IMR-90 (cell line): ENCODE data around the gene WDR37. TPM values are rescaled to one million over a fixed set of nuclear protein-coding genes. Genes with fewer than 3 reads are reported as not detected.

ENCODE experiments used
- ATAC-seq: fragments of 200-7000 bp; cut with Tn5 transposase; 2 replicates; pipeline ENCODE4 v1.9.1; 2020; ENCODE audit warnings: low read depth, mild to moderate bottlenecking, moderate library complexity
- BruUV-seq: library from RNA; stranded (reverse); fragments of 400-500 nt; replicated peaks from 2 replicates; lab custom pipeline; 2021; lab: Mats Ljungman, UMichigan
- CTCF ChIA-PET: fragments of 300-600 bp; formaldehyde crosslinking; extraction: SDS; loops from one replicate; lab custom pipeline; 2021; ENCODE audit warnings: antibody characterized with exemption; lab: Yijun Ruan, JAX
- POLR2A ChIA-PET: fragments of 300-600 bp; sonication (Branson Sonifier 250); formaldehyde crosslinking; loops from one replicate; lab custom pipeline; 2022; ENCODE audit warnings: antibody characterized with exemption; ENCODE audit not compliant: unreplicated experiment; lab: Charles Lee
- DNase-seq: peaks from one replicate; pipeline ENCODE4 v3.0.0; 2013
- H2AFZ ChIP-seq: replicated peaks from 2 replicates; pipeline ENCODE3; 2013; ENCODE audit warnings: low read length, mild to moderate bottlenecking; ENCODE audit not compliant: poor library complexity
- H2AK5ac ChIP-seq: 2 replicates; pipeline ENCODE4 v1.6.1; 2013; ENCODE audit warnings: low read depth, low read length, inconsistent platforms
- H2AK9ac ChIP-seq: replicated peaks from 2 replicates; pipeline ENCODE3; 2013; ENCODE audit warnings: mild to moderate bottlenecking, low read depth, low read length, moderate library complexity; ENCODE audit not compliant: poor library complexity
- H2BK120ac ChIP-seq: 2 replicates; pipeline ENCODE4 v1.6.1; 2013; ENCODE audit warnings: low read depth, low read length, inconsistent platforms
- H2BK15ac ChIP-seq: 3 replicates; pipeline ENCODE4 v1.6.1; 2013; ENCODE audit warnings: low read depth, low read length, inconsistent platforms
- H2BK20ac ChIP-seq: 2 replicates; pipeline ENCODE4 v1.6.1; 2013; ENCODE audit warnings: low read depth, mild to moderate bottlenecking, inconsistent platforms, low read length, moderate library complexity
- H2BK5ac ChIP-seq: 2 replicates; pipeline ENCODE4 v1.6.1; 2013; ENCODE audit warnings: mild to moderate bottlenecking, low read depth, low read length, inconsistent platforms; ENCODE audit not compliant: poor library complexity, severe bottlenecking
- H3K14ac ChIP-seq: replicated peaks from 2 replicates; pipeline ENCODE4 v1.6.1; 2013; ENCODE audit warnings: low read depth, low read length, inconsistent platforms
- H3K18ac ChIP-seq: 2 replicates; pipeline ENCODE4 v1.6.1; 2013; ENCODE audit warnings: low read depth, low read length, control low read depth
- H3K23ac ChIP-seq: 2 replicates; pipeline ENCODE4 v1.6.1; 2013; ENCODE audit warnings: low read depth, low read length, inconsistent platforms
- H3K27ac ChIP-seq: 2 replicates; pipeline ENCODE4 v1.5.1; 2013; ENCODE audit warnings: mild to moderate bottlenecking, control low read depth, low read length; ENCODE audit not compliant: insufficient read depth
- H3K27me3 ChIP-seq: 2 replicates; pipeline ENCODE4 v1.6.1; 2013; ENCODE audit warnings: low read length; ENCODE audit not compliant: control insufficient read depth, insufficient read depth
- H3K36me3 ChIP-seq: 2 replicates; pipeline ENCODE4 v1.6.1; 2013; ENCODE audit warnings: low read length, mixed read lengths; ENCODE audit not compliant: control insufficient read depth, insufficient read depth
- H3K4ac ChIP-seq: 2 replicates; pipeline ENCODE4 v1.6.1; 2013; ENCODE audit warnings: low read depth, low read length, inconsistent platforms
- H3K4me1 ChIP-seq: 2 replicates; pipeline ENCODE4 v1.6.1; 2013; ENCODE audit warnings: low read length, mixed read lengths; ENCODE audit not compliant: control insufficient read depth, insufficient read depth
- H3K4me2 ChIP-seq: 2 replicates; pipeline ENCODE4 v1.6.1; 2013; ENCODE audit warnings: low read depth, mild to moderate bottlenecking, control low read depth, low read length, moderate library complexity
- H3K4me3 ChIP-seq: 2 replicates; pipeline ENCODE4 v1.5.1; 2013; ENCODE audit warnings: low read depth, mild to moderate bottlenecking, control low read depth, low read length, moderate library complexity; ENCODE audit not compliant: insufficient read depth
- H3K56ac ChIP-seq: 2 replicates; pipeline ENCODE4 v1.6.1; 2013; ENCODE audit warnings: low read length, inconsistent platforms; ENCODE audit not compliant: insufficient read depth; ENCODE audit errors: extremely low read depth
- H3K79me1 ChIP-seq, 2 experiments: 2 replicates each; pipeline ENCODE4 v1.6.1; 2013; ENCODE audit warnings: low read length in 2 of 2, inconsistent platforms in 1 of 2, low read depth in 1 of 2
- H3K9ac ChIP-seq: 2 replicates; pipeline ENCODE4 v1.6.1; 2013; ENCODE audit warnings: low read depth, low read length, control low read depth
- H3K9me1 ChIP-seq: 2 replicates; pipeline ENCODE4 v1.6.1; 2013; ENCODE audit warnings: low read length, inconsistent platforms; ENCODE audit not compliant: insufficient read depth
- H3K9me3 ChIP-seq: 2 replicates; pipeline ENCODE4 v1.6.1; 2013; ENCODE audit warnings: low read length; ENCODE audit not compliant: control insufficient read depth, insufficient read depth
- H4K20me1 ChIP-seq: 2 replicates; pipeline ENCODE4 v1.6.1; 2013; ENCODE audit warnings: low read length, inconsistent platforms; ENCODE audit not compliant: insufficient read depth
- H4K5ac ChIP-seq: 2 replicates; pipeline ENCODE4 v1.6.1; 2013; ENCODE audit warnings: mild to moderate bottlenecking, low read depth, low read length, control low read depth
- H4K8ac ChIP-seq, 2 experiments: 2 replicates each; pipeline ENCODE4 v1.6.1; 2013; ENCODE audit warnings: low read depth in 2 of 2, low read length in 2 of 2, control low read depth in 1 of 2, inconsistent platforms in 1 of 2
- H4K91ac ChIP-seq: 2 replicates; pipeline ENCODE4 v1.6.1; 2013; ENCODE audit warnings: low read depth, low read length, inconsistent platforms; ENCODE audit not compliant: insufficient read depth
- CHD1 ChIP-seq: IDR thresholded peaks from 2 replicates; pipeline ENCODE4 v1.6.1; 2012; ENCODE audit warnings: low read depth, low read length, improper control_type of control experiment
- RCOR1 ChIP-seq: IDR thresholded peaks from 2 replicates; pipeline ENCODE4 v1.6.1; 2012; ENCODE audit warnings: mild to moderate bottlenecking, low read length, improper control_type of control experiment; ENCODE audit not compliant: insufficient replicate concordance
- WGBS, 2 experiments: methylation state at CpG; one replicate each; pipeline versions ENCODE4 v1.1.5 to v1.1.7; 2013; ENCODE audit warnings: missing lambda C conversion rate in 2 of 2; ENCODE audit not compliant: insufficient read length in 1 of 2; ENCODE audit errors: extremely low coverage in 2 of 2; 5-methylcytosine and 5-hydroxymethylcytosine counted together
- dilution Hi-C: fragments of 300-500 bp; cut with HindIII; formaldehyde crosslinking; loops from one replicate; pipeline ENCODE4 v1.14.3; 2018; ENCODE audit warnings: low sequenced_read_pairs; ENCODE audit not compliant: unreplicated experiment
- in situ Hi-C: fragments of 300-500 bp; cut with MboI; formaldehyde crosslinking; loops from 3 replicates; pipeline ENCODE4 v1.14.3; 2019; ENCODE audit warnings: low sequenced_read_pairs, inconsistent platforms, mixed read lengths
- intact Hi-C: fragments of 100-400 bp; cut with micrococcal nuclease; formaldehyde crosslinking; loops from 2 replicates; pipeline ENCODE4 v1.10.0; 2022
- polyA plus RNA-seq, 3 experiments: library from polyadenylated mRNA; depleted of rRNA; stranded (reverse); fragments of >200 nt; gene quantifications; 2 replicates each; pipeline ENCODE4 v1.2.3, GENCODE V29; 2012; ENCODE audit warnings: low replicate concordance in 1 of 3
- total RNA-seq: library from RNA; depleted of rRNA; stranded (reverse); fragments of >200 nt; gene quantifications from 2 replicates; pipeline ENCODE4 v1.2.3, GENCODE V29; 2012
- TF ChIP-seq, protein P1 (sequence below): fragments of 150-350 bp; IDR thresholded peaks from 2 replicates; pipeline ENCODE4 v1.6.1; 2016; ENCODE audit warnings: low read depth, mild to moderate bottlenecking, low read length, moderate library complexity, borderline replicate concordance

WDR37 gene
- total and polyA plus RNA-seq, 2 of the 4 experiments (the other 2 are of a cell fraction) = 12.7 to 14.5 TPM

DNA sequence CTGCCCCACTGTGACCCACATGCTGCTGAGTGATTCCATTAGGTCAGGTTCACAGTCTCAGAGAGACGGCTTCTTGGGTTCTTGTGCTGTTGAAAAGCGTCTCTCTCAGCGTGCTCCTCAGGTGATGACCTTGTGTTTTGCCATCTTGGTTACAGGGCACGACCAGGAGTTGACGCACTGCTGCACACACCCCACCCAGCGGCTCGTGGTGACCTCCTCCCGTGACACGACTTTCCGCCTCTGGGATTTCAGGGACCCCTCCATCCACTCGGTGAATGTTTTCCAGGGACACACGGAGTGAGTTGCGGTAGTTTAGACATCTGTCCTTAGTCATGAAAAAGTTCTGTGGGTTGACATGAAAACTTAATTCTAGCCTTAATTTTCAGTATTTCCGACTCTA is 48.8 kb downstream of the WDR37 start:
- ATAC-seq (no peak), DNase-seq (no peak)
- intact Hi-C loops = no loop called here
- Histone ChIP-seq H3K18ac (no peak overlapping the region), H3K79me1 (peaks cover 14 to 30% of the 10 kb centered on the region in 2 experiments), H3K56ac (no peak overlapping the region), H3K27me3 (no peaks in the 10 kb centered on the region), H4K5ac (no peak overlapping the region), H3K9ac (no peak overlapping the region), H2BK15ac (no peak overlapping the region), H2BK20ac (no peak overlapping the region), H4K20me1 (peaks cover 12% of the 10 kb centered on the region; the same call in 1 of the 2 replicates), H3K36me3 (peaks cover 50% of the 10 kb centered on the region), H2AK9ac (no peak overlapping the region), H2BK5ac (no peak overlapping the region), H2AFZ (no peak overlapping the region), H3K4me3 (no peak overlapping the region), H4K8ac (no peak overlapping the region), H4K91ac (no peak overlapping the region), H3K4me1 (peaks cover 4% of the 10 kb centered on the region), H3K23ac (no peak overlapping the region), H2BK120ac (no peak overlapping the region), H3K14ac (no peak overlapping the region), H2AK5ac (no peak overlapping the region), H3K9me1 (peaks cover 13% of the 10 kb centered on the region), H3K4me2 (no peak overlapping the region), H3K4ac (no peak overlapping the region), H3K9me3 (no peaks in the 10 kb centered on the region), H3K27ac (no peak overlapping the region)
- POLR2A ChIA-PET = no interaction called here
- CTCF ChIA-PET = no interaction called here
- TF ChIP-seq RCOR1 (no peak), CHD1 (no peak)
- TF ChIP-seq, protein P1, sequence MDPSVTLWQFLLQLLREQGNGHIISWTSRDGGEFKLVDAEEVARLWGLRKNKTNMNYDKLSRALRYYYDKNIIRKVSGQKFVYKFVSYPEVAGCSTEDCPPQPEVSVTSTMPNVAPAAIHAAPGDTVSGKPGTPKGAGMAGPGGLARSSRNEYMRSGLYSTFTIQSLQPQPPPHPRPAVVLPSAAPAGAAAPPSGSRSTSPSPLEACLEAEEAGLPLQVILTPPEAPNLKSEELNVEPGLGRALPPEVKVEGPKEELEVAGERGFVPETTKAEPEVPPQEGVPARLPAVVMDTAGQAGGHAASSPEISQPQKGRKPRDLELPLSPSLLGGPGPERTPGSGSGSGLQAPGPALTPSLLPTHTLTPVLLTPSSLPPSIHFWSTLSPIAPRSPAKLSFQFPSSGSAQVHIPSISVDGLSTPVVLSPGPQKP = no peak
- no TSS peak for BruUV-seq
- dilution Hi-C loops = no loop called here
- 94 to 100% methylated on average over 1 to 6 of the region's 14 CpGs for whole genome bisulfite sequencing, 2 experiments
- in situ Hi-C loops = no loop called here
